Activated T-cell treated with anti-CD3 and anti-CD28 coated beads for 48 hours (primary cell): ENCODE results near the gene PTPN11.

ENCODE experiments used
- DNase-seq: peaks from one replicate; pipeline ENCODE4 v3.0.0-alpha.2; 2020; ENCODE audit warnings: low read depth

Gene PTPN11

DNA sequence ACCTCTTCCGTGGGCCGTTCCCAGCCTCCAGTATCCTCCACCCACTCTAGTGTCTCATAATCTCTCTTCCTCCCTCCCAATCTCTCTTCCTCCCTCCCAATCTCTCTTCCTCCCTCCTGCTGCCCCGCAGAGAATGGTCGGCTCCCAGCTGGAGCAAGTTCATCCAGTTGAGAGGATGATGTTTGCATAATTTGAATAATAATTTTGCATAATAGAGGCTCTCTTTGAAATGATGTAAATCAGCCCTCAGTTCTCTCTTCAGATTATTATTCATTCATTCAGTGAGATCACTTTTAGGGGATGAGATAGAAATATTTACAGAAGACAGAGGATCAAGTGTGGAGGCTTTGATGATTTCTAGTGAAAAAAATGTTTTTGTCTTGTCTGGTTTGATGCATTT lies 125.0 kb downstream of the PTPN11 start:
- no peak for DNase-seq

- no peak for DNase-seq
Observed at GRCh38 chr12:112546339-112546738, 127.6 kb downstream of the PTPN11 start.

GRCh38 chr12:112546996-112547395 lies 128.2 kb downstream of the PTPN11 start:
- no peak for DNase-seq

GRCh38 chr12:112549031-112549430 lies 130.3 kb downstream of the PTPN11 start:
- DNase-seq: no peak

GRCh38 chr12:112551681-112552080 lies 132.9 kb downstream of the PTPN11 start:
- DNase-seq: no peak

DNA sequence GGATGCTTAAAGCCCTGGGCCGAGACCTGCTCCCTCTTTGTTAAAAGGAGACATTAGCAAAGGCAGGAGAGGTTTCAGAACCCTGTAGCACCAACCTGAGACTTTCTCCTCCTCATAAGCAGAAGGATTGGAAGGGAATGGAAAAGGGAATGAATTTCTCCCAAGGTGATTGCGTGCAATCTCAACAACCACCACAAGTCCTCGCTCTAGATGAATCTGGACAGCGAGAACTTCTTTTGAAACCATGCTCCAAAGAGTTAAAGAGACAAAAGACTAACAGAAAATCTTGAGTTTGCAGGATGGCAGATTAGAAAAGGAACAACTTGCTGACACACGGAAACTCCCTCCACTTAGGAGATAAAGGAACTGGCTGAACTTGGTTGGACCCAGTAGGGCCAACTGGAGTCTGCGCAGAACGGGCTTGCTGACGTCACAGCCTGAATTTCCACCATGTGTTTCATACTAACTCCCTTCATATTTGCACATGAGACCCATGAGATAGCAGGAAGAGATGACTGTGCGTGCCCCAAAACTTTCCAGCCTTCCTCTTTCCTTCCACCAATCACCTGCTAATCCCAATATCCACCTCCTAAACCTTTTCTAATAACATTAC lies 137.0 kb downstream of the PTPN11 start:
- no peak for DNase-seq

GRCh38 chr12:112557951-112558630 lies 139.3 kb downstream of the PTPN11 start:
- no peak for DNase-seq
